Stimulated activated CD8-positive, alpha-beta memory T cell treated with anti-CD3 and anti-CD28 coated beads, Interleukin-7, amount 100 ng/mL, for 48 hours (primary cell): Measurements from ENCODE around the gene FAM228B.
A peak's percentile ranks its signal among the peaks of the same experiment; 100 is the strongest.
"Not testable (repeated sequence)": the region's sequence is repeated elsewhere in the genome, so short reads cannot be mapped to it uniquely, and the experiment has no call there.

ENCODE experiments used
- DNase-seq, 2 donors: peaks; one replicate each; pipeline ENCODE4 v3.0.0-alpha.2; 2020; ENCODE audit warnings: low read depth in 1 of 2; ENCODE audit errors: extremely low read depth in 1 of 2

The FAM228B gene

DNA sequence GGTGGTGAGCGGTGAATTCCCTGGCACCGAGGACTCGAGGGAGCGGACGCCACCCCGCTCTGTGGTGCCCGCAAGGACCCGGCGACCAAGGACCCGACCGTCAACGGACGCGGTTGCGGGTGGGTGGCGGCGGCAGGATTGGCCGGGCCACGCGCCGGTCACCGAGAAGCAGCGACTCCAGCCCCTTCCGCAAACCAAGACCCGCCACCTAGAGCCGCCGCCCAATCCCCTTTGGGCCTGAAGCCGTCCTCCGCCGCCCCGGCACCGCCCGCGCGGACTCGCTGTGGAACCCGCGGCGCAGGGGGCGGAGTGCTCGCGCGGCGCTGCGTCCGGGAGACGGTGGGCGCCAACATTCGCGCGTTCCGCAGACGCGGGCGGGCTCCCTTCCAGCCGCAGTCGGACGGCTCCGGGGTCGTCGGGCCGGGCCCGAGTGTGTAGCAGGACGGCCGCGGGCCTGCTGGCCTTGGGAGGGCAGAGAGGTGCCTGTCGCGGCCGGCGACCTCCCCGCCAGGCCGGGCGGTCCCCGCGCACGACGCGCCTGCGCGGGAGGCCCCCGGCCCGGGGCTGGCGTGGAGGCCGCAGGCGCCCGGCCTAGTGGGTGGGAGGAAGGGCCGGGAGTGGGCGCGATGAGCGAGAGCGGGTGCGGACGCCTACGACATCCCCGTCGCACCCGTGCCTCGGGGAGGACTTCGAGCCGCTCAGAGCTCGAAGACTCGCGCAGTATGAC lies at the start of gene FAM228B, which contains the start of gene PFN4:
FAM228B (plus strand) TSS at position 275 of the 727 bp plus-strand sequence. CDS start 893 bp downstream, outside the sequence.
PFN4 (minus strand) TSS at position 140 of the 727 bp plus-strand sequence. CDS start 799 bp downstream, outside the sequence.
- DNase-seq: peak; percentile 52 to 64

DNA sequence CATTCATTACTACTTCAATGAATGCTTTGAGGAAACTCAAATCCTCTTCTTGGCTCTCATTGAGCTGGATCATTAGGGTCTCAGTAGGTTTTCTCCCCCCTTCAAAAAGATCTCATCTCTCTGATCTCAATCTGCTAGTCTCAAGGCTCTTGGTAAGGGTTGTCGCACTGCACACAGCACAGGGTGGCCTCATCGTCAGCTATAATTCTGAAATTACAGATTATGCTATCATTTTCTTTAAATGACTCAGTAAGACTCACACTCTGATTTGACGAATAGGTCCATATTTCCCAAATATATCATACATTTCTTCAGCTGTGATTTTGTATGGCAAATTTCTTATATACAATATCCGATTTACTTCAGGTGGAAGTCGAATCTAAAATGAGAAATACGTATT lies 49.5 kb upstream of the FAM228B start:
- DNase-seq: no peak

DNA sequence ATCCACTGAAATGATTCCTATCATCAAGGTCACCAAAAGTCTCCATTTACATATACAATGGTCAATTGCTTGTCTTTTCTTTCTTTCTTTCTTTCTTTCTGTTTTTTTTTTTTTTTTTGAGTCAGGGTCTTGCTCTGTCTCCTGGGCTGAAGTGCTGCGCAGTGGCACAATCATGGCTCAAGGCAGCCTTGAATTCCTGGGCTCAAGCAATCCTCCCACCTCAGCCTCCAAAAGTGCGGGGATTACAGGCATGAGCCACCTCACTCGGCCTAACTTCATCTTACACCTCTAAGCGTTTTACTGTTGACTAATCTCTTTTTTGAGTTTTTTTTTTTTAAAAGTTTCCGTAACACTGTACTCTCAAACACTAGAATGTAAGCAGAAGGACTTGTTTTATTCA lies 48.0 kb upstream of the FAM228B start:
- DNase-seq: no peak

DNA sequence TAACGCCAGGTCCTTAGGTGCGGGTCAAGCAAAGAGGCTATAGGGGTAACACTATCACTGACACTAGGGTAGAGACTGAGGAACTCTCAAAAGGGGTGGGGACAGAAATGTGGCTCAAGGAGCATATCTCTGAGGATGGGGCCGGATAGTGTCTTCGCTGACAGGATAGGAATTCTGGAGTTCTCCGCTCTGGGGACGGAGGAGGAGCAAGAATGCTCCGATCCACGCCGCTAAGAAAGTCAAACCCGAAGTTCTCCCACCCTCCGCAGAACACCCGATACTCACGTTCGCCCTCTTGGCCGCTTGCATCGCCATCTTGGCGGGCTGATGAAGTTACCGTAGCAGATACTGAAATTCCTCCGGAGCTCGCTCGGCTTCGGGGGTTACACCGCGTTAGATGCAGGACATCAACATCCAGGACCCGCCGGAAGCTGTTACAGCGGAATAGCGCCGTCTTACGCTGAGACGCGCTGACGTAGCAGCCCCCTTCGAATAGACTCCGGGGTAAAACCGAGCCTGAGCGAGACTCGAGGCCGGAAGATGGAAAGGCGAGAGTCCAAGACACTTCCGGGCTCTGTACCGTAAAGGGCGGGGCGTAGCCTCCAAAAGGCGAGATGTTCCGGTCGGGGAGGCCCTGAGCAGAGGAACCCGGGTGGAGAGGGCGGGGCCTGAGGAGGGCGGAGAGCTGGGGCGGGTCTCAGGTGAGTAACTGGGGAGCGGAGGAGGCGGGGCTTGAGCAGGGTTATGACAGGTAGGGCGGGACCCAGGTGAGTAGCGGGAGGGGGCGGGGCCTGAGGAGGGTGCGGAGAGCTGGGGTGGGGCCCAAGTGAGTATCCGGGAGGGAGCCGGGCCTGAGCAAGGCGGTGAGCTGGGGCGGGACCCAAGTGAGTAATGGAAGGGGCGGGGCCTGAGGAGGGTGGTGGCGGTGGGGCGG lies 47.1 kb upstream of the FAM228B start, which contains the start of gene SF3B6:
SF3B6 (minus strand) TSS at position 412 of the 934 bp plus-strand sequence; CDS start at position 315, 97 bp downstream.
- DNase-seq: peak; percentile 96 to 100

GRCh38 chr2:24076849-24077534 lies 46.3 kb upstream of the FAM228B start:
- peak in 1 of 2 donors; percentile 14 for DNase-seq

GRCh38 chr2:24077535-24077877 lies 45.8 kb upstream of the FAM228B start:
- no peak for DNase-seq

DNA sequence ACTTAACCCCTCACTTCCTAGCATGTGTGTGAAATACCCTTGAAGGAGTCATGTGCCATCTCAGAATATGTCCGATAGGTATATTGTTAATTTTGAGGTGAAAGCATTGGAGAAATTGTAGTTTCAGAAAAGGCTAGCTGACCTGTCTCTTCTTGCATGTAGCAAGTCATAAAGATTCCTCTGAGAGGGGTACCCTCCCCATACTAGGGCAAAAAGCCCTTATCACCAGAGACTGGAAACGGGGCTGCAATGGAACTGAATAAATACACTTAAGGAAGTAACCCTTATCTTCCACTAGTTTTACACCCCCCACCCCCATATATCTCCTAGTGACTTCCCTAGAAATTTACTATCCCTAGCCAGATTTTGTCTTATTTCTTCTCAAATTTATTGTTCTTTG lies 45.4 kb upstream of the FAM228B start:
- no peak for DNase-seq

DNA sequence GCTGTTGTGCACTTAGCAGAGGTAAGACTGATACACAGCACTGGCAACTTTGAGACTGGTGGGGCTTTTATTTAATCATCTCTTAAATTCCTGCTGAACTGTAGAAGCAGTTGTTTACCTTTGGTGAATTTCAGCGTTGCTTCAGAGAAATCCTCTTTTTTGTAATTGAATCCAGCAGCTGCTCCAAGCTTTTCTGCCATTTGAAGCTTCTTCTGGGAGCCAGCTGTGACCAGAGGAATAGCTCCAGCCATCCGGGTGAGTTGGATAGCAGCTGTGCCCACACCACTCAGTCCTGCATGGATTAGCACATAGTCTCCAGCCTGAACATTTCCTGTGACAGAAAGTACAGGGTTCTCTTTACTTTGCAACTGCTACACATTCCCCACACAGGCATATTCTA lies 42.6 kb upstream of the FAM228B start:
- no peak for DNase-seq

DNA sequence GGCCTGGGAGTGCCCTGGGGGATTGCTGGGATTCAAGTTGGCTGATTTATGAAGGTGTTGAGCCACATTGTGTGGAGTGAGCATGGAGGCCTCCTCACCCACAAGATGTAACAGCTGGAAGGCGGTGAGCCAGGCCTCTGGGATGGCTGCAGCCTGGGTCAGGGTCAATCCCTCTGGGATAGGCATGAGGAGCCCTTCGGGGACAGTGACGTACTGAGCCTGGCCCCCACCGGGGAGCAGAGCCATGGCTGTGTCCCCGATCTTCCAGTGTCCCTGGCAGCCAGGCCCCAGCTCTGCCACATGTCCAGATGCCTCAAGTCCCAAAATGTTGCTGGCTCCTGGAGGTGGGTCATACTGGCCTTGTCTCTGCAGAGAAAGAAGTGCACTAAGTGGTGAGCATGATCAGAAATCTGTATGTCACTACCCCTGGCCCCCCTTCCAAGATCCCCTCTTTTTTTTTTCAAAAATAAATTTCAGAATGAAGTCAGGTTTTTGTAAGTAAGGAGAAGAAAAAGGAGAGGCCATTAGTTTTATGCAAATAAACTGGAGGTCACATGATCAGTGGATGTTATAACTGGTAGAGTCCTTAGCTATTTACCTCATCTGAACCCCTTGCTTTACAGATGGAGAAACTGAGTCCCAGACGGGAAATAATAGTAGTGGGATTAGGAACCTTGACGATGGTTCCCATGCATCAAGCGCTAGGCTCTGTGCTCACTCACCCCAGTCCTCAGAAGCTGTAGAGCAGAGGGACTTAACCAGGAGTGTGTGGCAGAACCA lies 40.3 kb upstream of the FAM228B start:
- DNase-seq: no peak

DNA sequence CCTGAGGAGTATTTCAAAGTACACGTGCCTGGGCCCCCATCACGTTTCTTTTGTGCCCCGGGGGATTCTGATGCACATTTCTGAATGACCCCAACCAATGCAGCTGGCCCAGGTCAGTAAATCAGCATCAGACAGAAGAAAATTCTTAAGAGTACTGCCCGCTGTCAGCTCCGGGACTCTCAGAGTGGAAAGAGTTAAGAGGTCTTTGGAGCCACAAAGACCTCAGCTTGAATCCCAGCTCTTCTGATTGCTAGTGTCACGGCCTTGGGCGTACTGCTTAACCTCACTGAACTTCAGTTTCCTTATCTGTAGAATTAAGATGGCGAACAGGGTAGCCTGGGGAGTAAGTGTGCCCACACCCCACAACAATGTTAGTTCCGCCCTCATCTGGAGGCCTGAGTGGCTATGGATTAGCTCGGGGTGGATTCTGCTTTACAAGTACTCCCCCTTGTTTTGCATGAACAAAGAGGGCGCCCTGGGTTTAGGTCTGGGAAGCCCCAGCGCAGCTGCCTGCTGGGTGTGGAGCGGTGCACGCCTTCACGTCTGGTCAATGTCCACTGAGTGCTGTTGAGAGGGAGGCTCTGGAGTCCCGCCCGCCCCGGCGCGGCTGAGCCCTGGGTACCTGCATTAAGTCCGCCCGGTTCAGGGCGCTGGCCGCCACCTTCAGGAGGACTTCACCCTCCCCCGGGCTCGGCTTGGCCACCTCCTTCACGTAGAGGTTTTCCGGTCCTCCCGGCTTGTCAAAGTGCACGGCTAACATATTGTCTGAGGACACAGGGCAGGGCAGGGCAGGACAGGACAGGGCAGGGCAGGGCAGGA lies 39.5 kb upstream of the FAM228B start:
- DNase-seq: no peak

DNA sequence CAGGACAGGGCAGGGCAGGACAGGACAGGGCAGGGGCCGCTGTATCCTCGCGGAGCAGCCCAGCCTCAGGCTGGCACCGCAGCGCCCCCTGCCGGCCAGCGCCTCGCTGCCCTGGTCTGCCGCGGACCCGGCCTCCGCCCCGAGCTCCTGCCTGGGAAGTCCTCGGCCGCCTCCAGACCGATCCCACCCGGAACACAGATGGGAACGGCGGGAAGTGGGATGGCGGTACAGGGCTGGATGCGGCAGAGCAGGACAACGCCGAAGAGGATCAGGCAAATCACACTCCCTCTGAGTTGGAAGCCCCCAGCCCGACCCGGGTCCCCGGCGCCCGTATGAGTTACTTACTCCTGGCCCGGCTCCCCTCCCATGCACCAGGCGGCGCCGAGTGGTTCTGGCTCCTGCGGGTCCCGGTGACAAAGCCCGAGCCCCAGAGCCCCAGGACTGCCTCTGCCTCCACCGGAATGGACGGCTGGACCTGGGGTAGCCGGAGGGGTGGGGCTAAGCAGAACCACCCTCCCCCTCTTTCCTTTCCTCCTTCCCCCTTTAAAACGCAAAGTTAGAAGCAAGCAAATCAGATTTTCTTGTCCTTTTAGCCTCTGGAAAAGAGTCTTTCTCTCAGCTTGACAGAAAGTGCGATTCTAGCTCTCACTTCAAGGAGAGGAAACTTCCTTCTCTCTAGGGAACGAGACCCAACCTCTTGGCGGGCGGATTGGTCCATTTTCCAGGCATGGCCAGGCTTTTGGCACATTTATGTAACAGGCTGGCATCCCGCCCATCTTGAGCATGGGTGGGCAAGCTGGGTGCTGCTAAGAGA lies 38.7 kb upstream of the FAM228B start, which contains the start of gene TP53I3:
TP53I3 (minus strand) TSS at position 449 of the 814 bp plus-strand sequence. CDS start 508 bp downstream, outside the sequence.
- DNase-seq: peak; percentile 54 to 68

DNA sequence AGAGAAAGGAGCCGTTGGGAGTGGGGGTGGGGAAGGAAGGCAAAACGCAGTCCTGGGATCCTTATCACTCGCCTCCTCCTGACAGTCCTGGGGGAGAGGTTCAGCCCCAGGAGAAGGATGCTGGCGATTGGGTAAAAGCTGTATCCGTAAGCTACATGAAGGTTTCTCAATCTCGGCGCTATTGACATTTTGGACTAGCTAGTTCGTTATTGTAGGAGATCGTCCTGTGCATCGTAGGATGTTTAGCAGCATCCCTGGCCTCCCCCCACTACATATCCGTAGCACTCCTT lies 38.1 kb upstream of the FAM228B start:
- DNase-seq: no peak

- DNase-seq: no peak
Observed at GRCh38 chr2:24086241-24086640, 37.0 kb upstream of the FAM228B start.

DNA sequence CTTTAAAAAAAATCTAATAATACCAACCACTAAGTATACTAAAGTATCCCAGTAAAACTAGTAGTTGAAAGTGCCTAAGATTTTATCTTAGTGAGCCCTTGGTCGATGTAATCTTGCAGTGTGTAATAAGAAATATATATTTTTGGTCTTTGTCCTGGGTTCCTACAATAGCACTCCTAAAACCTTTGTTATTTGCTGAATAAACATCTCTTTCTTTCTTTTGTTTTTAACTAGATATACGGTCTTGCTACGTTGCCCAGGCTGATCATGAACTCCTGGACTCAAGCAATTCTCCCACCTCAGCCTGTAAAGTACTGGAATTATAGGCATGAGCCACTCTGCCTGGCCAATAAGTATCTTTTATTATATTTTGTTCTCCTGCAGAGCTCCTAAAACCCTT lies 36.2 kb upstream of the FAM228B start:
- DNase-seq: no peak

GRCh38 chr2:24088821-24089359 lies 34.4 kb upstream of the FAM228B start:
- DNase-seq: no peak

GRCh38 chr2:24093270-24093669 lies 30.0 kb upstream of the FAM228B start:
- DNase-seq: not testable (repeated sequence)

DNA sequence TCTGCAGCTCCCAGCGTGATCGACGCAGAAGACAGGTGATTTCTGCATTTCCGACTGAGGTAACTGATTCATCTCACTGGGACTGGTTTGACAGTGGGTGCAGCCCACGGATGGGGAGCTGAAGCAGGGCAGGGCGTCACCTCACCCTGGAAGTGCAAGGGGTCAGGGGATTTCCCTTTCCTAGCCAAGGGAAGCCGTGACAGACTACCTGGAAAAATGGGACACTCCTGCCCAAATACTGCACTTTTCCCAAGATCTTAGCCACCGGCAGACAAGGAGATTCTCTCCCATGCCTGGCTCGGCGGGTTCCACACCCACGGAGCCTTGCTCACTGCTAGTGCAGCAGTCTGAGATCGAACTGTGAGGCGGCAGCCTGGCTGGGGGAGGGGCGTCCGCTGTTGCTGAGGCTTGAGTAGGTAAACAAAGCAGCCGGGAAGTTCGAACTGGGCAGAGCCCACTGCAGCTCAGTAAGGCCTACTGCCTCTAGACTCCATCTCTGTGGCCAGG lies 28.0 kb upstream of the FAM228B start:
- not testable (repeated sequence) for DNase-seq

DNA sequence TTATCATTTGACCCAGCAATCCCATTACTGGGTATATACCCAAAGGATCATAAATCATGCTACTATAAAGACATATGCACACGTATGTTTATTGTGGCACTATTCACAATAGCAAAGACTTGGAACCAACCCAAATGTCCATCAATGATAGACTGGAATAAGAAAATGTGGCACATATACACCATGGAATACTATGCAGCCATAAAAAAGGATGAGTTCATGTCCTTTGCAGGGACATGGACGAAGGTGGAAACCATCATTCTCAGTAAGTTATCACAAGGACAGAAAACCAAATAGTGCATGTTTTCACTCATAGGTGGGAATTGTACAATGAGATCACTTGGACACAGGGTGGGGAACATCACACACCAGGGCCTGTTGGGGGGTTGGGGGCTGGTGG lies 22.5 kb upstream of the FAM228B start:
- not testable (repeated sequence) for DNase-seq
